ENCODE results near the gene SMYD1.

SMYD1 gene

GRCh38 chr2:88123164-88123974, 55.7 kb downstream of the SMYD1 start:
- 31 to 63% methylated on average over 2 to 4 of the region's 5 CpGs for WGBS, 2 experiments (ENCODE audit: insufficient coverage in 2 of 2)
- Histone ChIP-seq H3K9me3 (ENCODE audit: control insufficient read depth, low read length) (no peaks in the 10 kb centered on the region), H3K27ac (ENCODE audit: low read depth, low read length, severe bottlenecking) (no peak overlapping the region), H3K36me3 (ENCODE audit: control insufficient read depth, insufficient read depth, low read length) (no peaks in the 10 kb centered on the region), H3K4me1 (ENCODE audit: control insufficient read depth, insufficient read depth, low read length, poor library complexity, severe bottlenecking) (no peaks in the 10 kb centered on the region), H3K4me3 (ENCODE audit: extremely low read depth, insufficient read depth, low read length, poor library complexity, severe bottlenecking) (no peak overlapping the region)

GRCh38 chr2:88123975-88124917, 56.6 kb downstream of the SMYD1 start:
- H3K4me3 ChIP-seq (ENCODE audit: extremely low read depth, insufficient read depth, low read length, poor library complexity, severe bottlenecking), result no peak overlapping the region
- no peak overlapping the region for H3K27ac ChIP-seq (ENCODE audit: low read depth, low read length, severe bottlenecking)
- no peaks in the 10 kb centered on the region for H3K9me3 ChIP-seq (ENCODE audit: control insufficient read depth, low read length)

GRCh38 chr2:88125344-88125923, 57.8 kb downstream of the SMYD1 start:
- Histone ChIP-seq H3K4me3 (ENCODE audit: extremely low read depth, insufficient read depth, low read length, poor library complexity, severe bottlenecking) (no peak overlapping the region), H3K27ac (ENCODE audit: low read depth, low read length, severe bottlenecking) (no peak overlapping the region), H3K36me3 (ENCODE audit: control insufficient read depth, insufficient read depth, low read length) (no peaks in the 10 kb centered on the region), H3K4me1 (ENCODE audit: control insufficient read depth, insufficient read depth, low read length, poor library complexity, severe bottlenecking) (no peaks in the 10 kb centered on the region), H3K9me3 (ENCODE audit: control insufficient read depth, low read length) (no peaks in the 10 kb centered on the region)
- no CpG with 5 or more reads among the region's 3 CpGs for WGBS, 2 experiments (ENCODE audit: insufficient coverage in 2 of 2)

More at GRCh38 chr2:88123975-88124917, 56.6 kb downstream of the SMYD1 start:
- Histone ChIP-seq H3K4me1 (ENCODE audit: control insufficient read depth, insufficient read depth, low read length, poor library complexity, severe bottlenecking) (no peaks in the 10 kb centered on the region), H3K36me3 (ENCODE audit: control insufficient read depth, insufficient read depth, low read length) (no peaks in the 10 kb centered on the region)
- 80 to 87% methylated on average over 3 to 7 of the region's 9 CpGs for WGBS, 2 experiments (ENCODE audit: insufficient coverage in 2 of 2)

- WGBS, 2 experiments (ENCODE audit: insufficient coverage in 2 of 2), result 89 to 93% methylated on average over 8 of the region's 11 CpGs
- H3K9me3 ChIP-seq (ENCODE audit: control insufficient read depth, low read length), result no peaks in the 10 kb centered on the region
- no peaks in the 10 kb centered on the region for H3K4me1 ChIP-seq (ENCODE audit: control insufficient read depth, insufficient read depth, low read length, poor library complexity, severe bottlenecking)
- no peak overlapping the region for H3K27ac ChIP-seq (ENCODE audit: low read depth, low read length, severe bottlenecking)
- H3K36me3 ChIP-seq (ENCODE audit: control insufficient read depth, insufficient read depth, low read length), result no peaks in the 10 kb centered on the region
- H3K4me3 ChIP-seq (ENCODE audit: extremely low read depth, insufficient read depth, low read length, poor library complexity, severe bottlenecking), result no peak overlapping the region
Measured at GRCh38 chr2:88125924-88126771, 58.5 kb downstream of the SMYD1 start.

GRCh38 chr2:88126772-88127637, 59.4 kb downstream of the SMYD1 start:
- Histone ChIP-seq H3K27ac (ENCODE audit: low read depth, low read length, severe bottlenecking) (no peak overlapping the region), H3K4me1 (ENCODE audit: control insufficient read depth, insufficient read depth, low read length, poor library complexity, severe bottlenecking) (no peaks in the 10 kb centered on the region), H3K4me3 (ENCODE audit: extremely low read depth, insufficient read depth, low read length, poor library complexity, severe bottlenecking) (no peak overlapping the region), H3K36me3 (ENCODE audit: control insufficient read depth, insufficient read depth, low read length) (no peaks in the 10 kb centered on the region), H3K9me3 (ENCODE audit: control insufficient read depth, low read length) (no peaks in the 10 kb centered on the region)
- WGBS, 2 experiments (ENCODE audit: insufficient coverage in 2 of 2), result 82 to 88% methylated on average over 1 to 3 of the region's 3 CpGs

GRCh38 chr2:88127638-88127887, 59.9 kb downstream of the SMYD1 start:
- no peaks in the 10 kb centered on the region for H3K36me3 ChIP-seq (ENCODE audit: control insufficient read depth, insufficient read depth, low read length)

GRCh38 chr2:88127888-88128653, 60.4 kb downstream of the SMYD1 start, which contains the start of gene FABP1:
Gene FABP1 (minus strand): TSS chr2:88128062. CDS start chr2:88128017, 45 bp downstream.
- H3K4me3 ChIP-seq (ENCODE audit: extremely low read depth, insufficient read depth, low read length, poor library complexity, severe bottlenecking), result no peak within 1 kb of the TSS
- WGBS, 2 experiments (ENCODE audit: insufficient coverage in 2 of 2), result 83 to 88% methylated on average over 7 to 10 of the region's 12 CpGs
- H3K27ac ChIP-seq (ENCODE audit: low read depth, low read length, severe bottlenecking), result no peak within 1 kb of the TSS
- no peaks in the 10 kb centered on the region for H3K36me3 ChIP-seq (ENCODE audit: control insufficient read depth, insufficient read depth, low read length)
- no peaks in the 10 kb centered on the region for H3K9me3 ChIP-seq (ENCODE audit: control insufficient read depth, low read length)
- H3K4me1 ChIP-seq (ENCODE audit: control insufficient read depth, insufficient read depth, low read length, poor library complexity, severe bottlenecking), result no peaks in the 10 kb centered on the region

More at GRCh38 chr2:88127638-88127887, 59.9 kb downstream of the SMYD1 start:
- H3K27ac ChIP-seq (ENCODE audit: low read depth, low read length, severe bottlenecking), result no peak overlapping the region
- H3K4me3 ChIP-seq (ENCODE audit: extremely low read depth, insufficient read depth, low read length, poor library complexity, severe bottlenecking), result no peak overlapping the region
- H3K9me3 ChIP-seq (ENCODE audit: control insufficient read depth, low read length), result no peaks in the 10 kb centered on the region
- H3K4me1 ChIP-seq (ENCODE audit: control insufficient read depth, insufficient read depth, low read length, poor library complexity, severe bottlenecking), result no peaks in the 10 kb centered on the region
- WGBS, 2 experiments (ENCODE audit: insufficient coverage in 2 of 2), result 83% methylated on average over 1 of the region's 1 CpG

GRCh38 chr2:88128654-88129312, 61.2 kb downstream of the SMYD1 start:
- Histone ChIP-seq H3K27ac (ENCODE audit: low read depth, low read length, severe bottlenecking) (no peak overlapping the region), H3K36me3 (ENCODE audit: control insufficient read depth, insufficient read depth, low read length) (no peaks in the 10 kb centered on the region), H3K4me1 (ENCODE audit: control insufficient read depth, insufficient read depth, low read length, poor library complexity, severe bottlenecking) (no peaks in the 10 kb centered on the region), H3K9me3 (ENCODE audit: control insufficient read depth, low read length) (no peaks in the 10 kb centered on the region), H3K4me3 (ENCODE audit: extremely low read depth, insufficient read depth, low read length, poor library complexity, severe bottlenecking) (no peak overlapping the region)
- WGBS, 2 experiments (ENCODE audit: insufficient coverage in 2 of 2), result 85 to 88% methylated on average over 7 of the region's 7 CpGs

All from mesodermal cell (in vitro differentiated cells).